22Rv1 (cell line): ENCODE measurements around the gene OR2K2.

Source experiments
- CTCF ChIP-seq: fragments of 450-650 bp; IDR thresholded peaks from 2 replicates; pipeline ENCODE4 v1.5.1; 2017; ENCODE audit warnings: mild to moderate bottlenecking
- ZFX ChIP-seq: fragments of 450-650 bp; IDR thresholded peaks from 2 replicates; pipeline ENCODE4 v1.6.1; 2017; ENCODE audit warnings: antibody characterized with exemption, borderline replicate concordance

- TF ChIP-seq CTCF (no peak), ZFX (no peak)
These were observed 19.7 kb upstream of the OR2K2 start for GRCh38 chr9:111349766-111350165.
